ENCODE data around the gene MARS1. TPM values are rescaled to one million over a fixed set of nuclear protein-coding genes. Genes with fewer than 3 reads are reported as not detected.
"Not testable (repeated sequence)": the region's sequence is repeated elsewhere in the genome, so short reads cannot be mapped to it uniquely, and the experiment has no call there.

Gene MARS1
- total RNA-seq, 1 experiment from 2014 or later, result 291 TPM

DNA sequence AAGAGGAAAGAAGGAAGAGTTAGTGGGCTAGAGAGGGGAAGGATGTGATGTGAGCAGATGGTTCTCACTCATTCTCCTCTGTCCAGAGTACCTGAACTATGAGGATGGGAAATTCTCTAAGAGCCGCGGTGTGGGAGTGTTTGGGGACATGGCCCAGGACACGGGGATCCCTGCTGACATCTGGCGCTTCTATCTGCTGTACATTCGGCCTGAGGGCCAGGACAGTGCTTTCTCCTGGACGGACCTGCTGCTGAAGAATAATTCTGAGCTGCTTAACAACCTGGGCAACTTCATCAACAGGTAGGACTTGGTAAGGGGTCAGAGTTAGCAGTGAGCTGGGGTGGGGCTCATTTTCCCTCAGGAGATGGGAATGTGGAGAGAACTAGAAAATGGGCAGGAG lies 24.8 kb downstream of the MARS1 start:
- ChIA-PET CTCF (no interaction called here), POLR2A (no interaction called here)
- TF ChIP-seq POLR2AphosphoS5 (IDR thresholded peaks at IDR 0.05; ENCODE audit: low read depth, low read length), result no peak; the same call in 1 of the 2 replicates
- TF ChIP-seq, protein P1, sequence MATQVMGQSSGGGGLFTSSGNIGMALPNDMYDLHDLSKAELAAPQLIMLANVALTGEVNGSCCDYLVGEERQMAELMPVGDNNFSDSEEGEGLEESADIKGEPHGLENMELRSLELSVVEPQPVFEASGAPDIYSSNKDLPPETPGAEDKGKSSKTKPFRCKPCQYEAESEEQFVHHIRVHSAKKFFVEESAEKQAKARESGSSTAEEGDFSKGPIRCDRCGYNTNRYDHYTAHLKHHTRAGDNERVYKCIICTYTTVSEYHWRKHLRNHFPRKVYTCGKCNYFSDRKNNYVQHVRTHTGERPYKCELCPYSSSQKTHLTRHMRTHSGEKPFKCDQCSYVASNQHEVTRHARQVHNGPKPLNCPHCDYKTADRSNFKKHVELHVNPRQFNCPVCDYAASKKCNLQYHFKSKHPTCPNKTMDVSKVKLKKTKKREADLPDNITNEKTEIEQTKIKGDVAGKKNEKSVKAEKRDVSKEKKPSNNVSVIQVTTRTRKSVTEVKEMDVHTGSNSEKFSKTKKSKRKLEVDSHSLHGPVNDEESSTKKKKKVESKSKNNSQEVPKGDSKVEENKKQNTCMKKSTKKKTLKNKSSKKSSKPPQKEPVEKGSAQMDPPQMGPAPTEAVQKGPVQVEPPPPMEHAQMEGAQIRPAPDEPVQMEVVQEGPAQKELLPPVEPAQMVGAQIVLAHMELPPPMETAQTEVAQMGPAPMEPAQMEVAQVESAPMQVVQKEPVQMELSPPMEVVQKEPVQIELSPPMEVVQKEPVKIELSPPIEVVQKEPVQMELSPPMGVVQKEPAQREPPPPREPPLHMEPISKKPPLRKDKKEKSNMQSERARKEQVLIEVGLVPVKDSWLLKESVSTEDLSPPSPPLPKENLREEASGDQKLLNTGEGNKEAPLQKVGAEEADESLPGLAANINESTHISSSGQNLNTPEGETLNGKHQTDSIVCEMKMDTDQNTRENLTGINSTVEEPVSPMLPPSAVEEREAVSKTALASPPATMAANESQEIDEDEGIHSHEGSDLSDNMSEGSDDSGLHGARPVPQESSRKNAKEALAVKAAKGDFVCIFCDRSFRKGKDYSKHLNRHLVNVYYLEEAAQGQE (IDR thresholded peaks at IDR 0.05; ENCODE audit: insufficient read depth in 1 of 2, low read depth in 2 of 2, low read length in 1 of 2), result no peak
- no peak for TF ChIP-seq SIN3A (IDR thresholded peaks at IDR 0.05; ENCODE audit: borderline replicate concordance, insufficient read depth, low read depth, low read length)
- TF ChIP-seq, protein P2, sequence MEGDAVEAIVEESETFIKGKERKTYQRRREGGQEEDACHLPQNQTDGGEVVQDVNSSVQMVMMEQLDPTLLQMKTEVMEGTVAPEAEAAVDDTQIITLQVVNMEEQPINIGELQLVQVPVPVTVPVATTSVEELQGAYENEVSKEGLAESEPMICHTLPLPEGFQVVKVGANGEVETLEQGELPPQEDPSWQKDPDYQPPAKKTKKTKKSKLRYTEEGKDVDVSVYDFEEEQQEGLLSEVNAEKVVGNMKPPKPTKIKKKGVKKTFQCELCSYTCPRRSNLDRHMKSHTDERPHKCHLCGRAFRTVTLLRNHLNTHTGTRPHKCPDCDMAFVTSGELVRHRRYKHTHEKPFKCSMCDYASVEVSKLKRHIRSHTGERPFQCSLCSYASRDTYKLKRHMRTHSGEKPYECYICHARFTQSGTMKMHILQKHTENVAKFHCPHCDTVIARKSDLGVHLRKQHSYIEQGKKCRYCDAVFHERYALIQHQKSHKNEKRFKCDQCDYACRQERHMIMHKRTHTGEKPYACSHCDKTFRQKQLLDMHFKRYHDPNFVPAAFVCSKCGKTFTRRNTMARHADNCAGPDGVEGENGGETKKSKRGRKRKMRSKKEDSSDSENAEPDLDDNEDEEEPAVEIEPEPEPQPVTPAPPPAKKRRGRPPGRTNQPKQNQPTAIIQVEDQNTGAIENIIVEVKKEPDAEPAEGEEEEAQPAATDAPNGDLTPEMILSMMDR (IDR thresholded peaks at IDR 0.05), result no peak
- TF ChIP-seq TCF7L2 (IDR thresholded peaks at IDR 0.05; ENCODE audit: low read depth, low read length), result no peak
- Histone ChIP-seq H3K27ac (ENCODE audit: low read length) (no peak overlapping the region), H3K4me1 (ENCODE audit: control insufficient read depth, insufficient read depth, low read length) (peaks cover 27% of the 10 kb centered on the region), H3K27me3 (ENCODE audit: control insufficient read depth, insufficient read depth, low read length) (no peaks in the 10 kb centered on the region), H3K9me3 (ENCODE audit: control insufficient read depth, insufficient read depth, low read depth, low read length) (no peaks in the 10 kb centered on the region), H3K36me3 (ENCODE audit: control insufficient read depth, insufficient read depth, low read length) (peaks cover 20% of the 10 kb centered on the region), H3K4me3 (ENCODE audit: low read depth in 2 of 2, low read length in 2 of 2) (no peak overlapping the region)
- no peak for ATAC-seq
- intact Hi-C loops (cut with micrococcal nuclease; ENCODE audit: unreplicated experiment), result no loop called here
- no peak for DNase-seq (ENCODE audit: low read depth, low spot score)
- in situ Hi-C loops (cut with HindIII; ENCODE audit: low pct_unique_long_range_greater_than_20kb, low sequenced_read_pairs), result no loop called here
- no TSS peak for BruUV-seq (replicated peaks)

DNA sequence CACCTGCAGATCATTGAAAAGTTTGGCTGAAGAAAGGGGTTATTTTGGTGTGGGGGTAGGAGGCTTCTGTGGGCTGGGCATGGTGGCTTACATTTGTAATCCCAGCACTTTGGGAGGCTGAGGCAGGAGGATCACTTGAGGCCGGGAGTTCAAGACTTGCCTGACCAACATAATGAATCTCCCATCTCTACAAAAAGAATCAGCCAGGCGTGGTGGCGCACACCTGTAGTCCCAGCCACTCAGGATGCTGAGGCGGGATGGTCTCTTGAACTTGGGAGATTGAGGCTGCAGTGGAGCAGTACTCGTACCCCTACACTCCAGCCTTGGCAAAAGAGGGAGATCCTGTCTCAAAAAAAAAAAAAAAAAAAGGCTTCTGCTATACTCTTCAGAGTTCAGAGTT lies 25.4 kb downstream of the MARS1 start:
- no peak overlapping the region for H3K4me3 ChIP-seq (ENCODE audit: low read depth in 2 of 2, low read length in 2 of 2)
- ATAC-seq (no peak), DNase-seq (ENCODE audit: low read depth, low spot score) (no peak)
- no TSS peak for BruUV-seq (replicated peaks)
- CTCF ChIA-PET, result no interaction called here
- H3K9me3 ChIP-seq (ENCODE audit: control insufficient read depth, insufficient read depth, low read depth, low read length), result no peaks in the 10 kb centered on the region
- H3K27me3 ChIP-seq (ENCODE audit: control insufficient read depth, insufficient read depth, low read length), result no peaks in the 10 kb centered on the region
- TF ChIP-seq TCF7L2 (IDR thresholded peaks at IDR 0.05; ENCODE audit: low read depth, low read length) (no peak), SIN3A (IDR thresholded peaks at IDR 0.05; ENCODE audit: borderline replicate concordance, insufficient read depth, low read depth, low read length) (no peak)
- TF ChIP-seq, protein P1 (IDR thresholded peaks at IDR 0.05; ENCODE audit: insufficient read depth in 1 of 2, low read depth in 2 of 2, low read length in 1 of 2), result no peak
- in situ Hi-C loops (cut with HindIII; ENCODE audit: low pct_unique_long_range_greater_than_20kb, low sequenced_read_pairs), result no loop called here
- POLR2A ChIA-PET, result interaction anchor here (0.5 kb wide), 1 partner anchor 232 kb away, joined by 6 read pairs; the partner anchor contains the start of gene TSPAN31
- peaks cover 20% of the 10 kb centered on the region for H3K36me3 ChIP-seq (ENCODE audit: control insufficient read depth, insufficient read depth, low read length)
- intact Hi-C loops (cut with micrococcal nuclease; ENCODE audit: unreplicated experiment), result no loop called here
- H3K27ac ChIP-seq (ENCODE audit: low read length), result no peak overlapping the region
- H3K4me1 ChIP-seq (ENCODE audit: control insufficient read depth, insufficient read depth, low read length), result peaks cover 30% of the 10 kb centered on the region

DNA sequence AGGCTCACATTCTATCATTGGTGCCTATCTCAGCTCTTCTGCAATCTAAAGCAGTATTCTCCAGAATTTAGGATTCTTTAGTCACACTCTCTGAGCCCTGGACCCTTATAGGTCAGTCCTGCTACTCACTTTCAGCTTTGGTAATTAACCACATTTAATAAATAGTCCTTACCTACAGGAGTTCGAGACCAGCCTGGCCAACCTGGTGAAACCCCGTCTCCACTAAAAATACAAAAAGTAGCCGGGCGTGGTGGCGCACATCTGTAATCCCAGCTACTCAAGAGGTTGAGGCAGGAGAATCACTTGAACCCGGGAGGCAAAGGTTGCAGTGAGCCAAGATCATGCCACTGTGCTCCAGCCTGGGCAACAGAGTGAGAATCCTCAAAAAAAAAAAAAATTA lies 25.8 kb downstream of the MARS1 start:
- H3K27me3 ChIP-seq (ENCODE audit: control insufficient read depth, insufficient read depth, low read length); H3K27ac ChIP-seq (ENCODE audit: low read length); in situ Hi-C loops (cut with HindIII; ENCODE audit: low pct_unique_long_range_greater_than_20kb, low sequenced_read_pairs); H3K9me3 ChIP-seq (ENCODE audit: control insufficient read depth, insufficient read depth, low read depth, low read length); BruUV-seq (replicated peaks); H3K4me3 ChIP-seq (ENCODE audit: low read depth in 2 of 2, low read length in 2 of 2); ATAC-seq; intact Hi-C loops (cut with micrococcal nuclease; ENCODE audit: unreplicated experiment); POLR2A ChIA-PET; CTCF ChIA-PET; DNase-seq (ENCODE audit: low read depth, low spot score): not testable (repeated sequence)
- Histone ChIP-seq H3K36me3 (ENCODE audit: control insufficient read depth, insufficient read depth, low read length) (peaks cover 20% of the 10 kb centered on the region), H3K4me1 (ENCODE audit: control insufficient read depth, insufficient read depth, low read length) (peaks cover 32% of the 10 kb centered on the region)

DNA sequence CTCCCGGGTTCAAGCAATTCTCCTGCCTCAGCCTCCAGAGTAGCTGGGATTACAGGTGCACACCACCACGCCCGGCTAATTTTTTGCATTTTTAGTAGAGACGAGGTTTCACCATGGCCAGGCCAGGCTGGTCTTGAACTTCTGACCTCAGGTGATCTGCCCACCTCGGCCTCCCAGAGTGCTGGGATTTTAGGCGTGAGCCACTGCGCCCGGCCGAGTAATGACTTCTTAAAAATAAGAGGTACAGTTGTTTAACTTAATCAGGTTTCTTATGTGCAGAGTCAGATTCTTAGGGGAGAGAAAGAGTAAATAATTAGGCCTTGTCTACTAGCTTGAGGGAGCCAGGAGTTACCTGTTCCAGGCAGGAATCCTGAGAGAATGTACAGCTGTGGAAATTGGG lies 26.4 kb downstream of the MARS1 start:
- POLR2A ChIA-PET; BruUV-seq (replicated peaks): not testable (repeated sequence)
- peaks cover 17% of the 10 kb centered on the region for H3K36me3 ChIP-seq (ENCODE audit: control insufficient read depth, insufficient read depth, low read length)

More for the DNA sequence above, 26.4 kb downstream of the MARS1 start:
- in situ Hi-C loops (cut with HindIII; ENCODE audit: low pct_unique_long_range_greater_than_20kb, low sequenced_read_pairs); H3K9me3 ChIP-seq (ENCODE audit: control insufficient read depth, insufficient read depth, low read depth, low read length); CTCF ChIA-PET; H3K27ac ChIP-seq (ENCODE audit: low read length); ATAC-seq; DNase-seq (ENCODE audit: low read depth, low spot score); intact Hi-C loops (cut with micrococcal nuclease; ENCODE audit: unreplicated experiment); H3K27me3 ChIP-seq (ENCODE audit: control insufficient read depth, insufficient read depth, low read length); H3K4me3 ChIP-seq (ENCODE audit: low read depth in 2 of 2, low read length in 2 of 2): not testable (repeated sequence)
- peaks cover 35% of the 10 kb centered on the region for H3K4me1 ChIP-seq (ENCODE audit: control insufficient read depth, insufficient read depth, low read length)
